GM12873 (cell line): ENCODE results near the gene TFPT.

Experiments
- CTCF ChIP-seq: IDR thresholded peaks from 2 replicates; pipeline ENCODE4 v1.5.1; 2012; ENCODE audit warnings: low read depth, mild to moderate bottlenecking, moderate library complexity, low read length, control low read depth; ENCODE audit not compliant: insufficient read depth; ENCODE audit errors: missing control alignments

The TFPT gene

GRCh38 chr19:54099190-54099902 is 16.1 kb downstream of the TFPT start:
- TF ChIP-seq CTCF: no peak

- peak; percentile 25 for TF ChIP-seq CTCF
Observed at GRCh38 chr19:54096617-54097106, 18.8 kb downstream of the TFPT start.

- TF ChIP-seq CTCF: no peak
Observed at GRCh38 chr19:54095136-54095858, 20.2 kb downstream of the TFPT start.

DNA sequence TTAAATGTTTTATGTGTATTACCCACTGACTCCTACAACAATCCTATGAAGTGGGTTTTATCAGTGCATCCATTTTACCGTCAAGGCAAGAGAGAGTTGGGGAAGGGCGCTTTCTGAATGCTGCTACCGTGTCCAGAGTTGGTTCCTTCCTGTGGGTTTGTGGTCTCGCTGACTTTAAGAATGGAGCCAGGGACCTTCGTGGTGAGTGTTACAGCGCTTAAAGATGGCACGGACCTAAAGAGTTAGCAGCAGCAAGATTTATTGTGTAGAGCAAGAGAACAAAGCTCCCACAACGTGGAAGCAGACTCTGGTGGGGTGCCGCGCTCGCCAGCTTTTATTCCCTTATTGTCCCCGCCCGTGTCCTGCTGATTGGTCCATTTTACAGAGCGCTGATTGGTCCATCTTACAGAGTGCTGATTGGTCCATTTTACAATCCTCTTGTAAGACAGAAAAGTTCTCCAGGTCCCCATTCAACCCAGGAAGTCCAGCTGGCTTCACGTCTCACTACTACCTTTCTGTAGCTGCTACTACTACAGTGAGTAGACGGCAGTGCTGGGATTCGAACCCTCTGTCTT is 20.9 kb downstream of the TFPT start:
- TF ChIP-seq CTCF: no peak

DNA sequence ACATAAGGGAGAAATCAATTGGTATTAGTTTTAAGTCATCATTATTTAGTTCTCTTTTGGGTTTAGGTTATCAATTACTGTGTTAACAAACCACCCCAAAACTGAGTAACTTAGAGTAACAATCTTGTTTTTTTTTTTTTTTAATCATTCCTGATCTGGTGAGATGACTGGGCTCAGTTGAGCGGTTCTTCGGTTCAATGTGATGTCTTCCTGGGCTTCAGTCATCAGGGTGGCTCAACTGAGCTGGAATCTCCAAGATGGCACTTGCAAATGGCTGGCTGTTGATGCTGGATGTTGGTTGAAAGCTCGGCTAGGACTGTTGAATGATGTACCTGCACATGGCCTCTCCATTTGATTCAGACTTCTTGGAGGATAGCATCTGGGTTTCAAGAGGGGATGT is 31.0 kb downstream of the TFPT start:
- TF ChIP-seq CTCF: no peak

DNA sequence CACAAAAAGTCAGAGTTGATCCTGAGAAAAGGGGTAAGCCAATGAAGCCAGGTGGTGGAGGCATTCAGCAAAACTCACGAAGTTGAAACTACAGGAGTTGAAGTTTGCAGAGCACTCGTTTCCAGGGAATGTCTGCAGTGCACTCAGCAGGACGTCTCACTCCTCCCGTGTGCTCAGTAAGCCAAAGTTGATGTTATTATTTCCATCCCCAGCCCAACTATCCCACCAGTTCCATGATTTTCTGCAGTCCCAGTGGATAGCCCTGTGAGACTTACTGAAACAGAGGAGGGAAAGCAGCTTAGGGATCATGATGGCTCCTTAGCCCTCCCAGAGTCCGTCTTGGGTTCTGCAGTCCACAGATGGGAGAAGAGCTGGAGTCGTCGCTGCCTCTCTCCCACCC is 34.4 kb downstream of the TFPT start, which contains the start of gene TARM1:
TARM1 (minus strand) TSS at position 334 of the 400 bp plus-strand sequence; CDS start at position 309, 25 bp downstream.
- TF ChIP-seq CTCF: no peak

GRCh38 chr19:54077334-54077733 is 38.1 kb downstream of the TFPT start:
- no peak for TF ChIP-seq CTCF
